Right lobe of liver (tissue), 4 donors: ENCODE results near the gene ZNF441.

Experiments
- CTCF ChIP-seq, 4 donors: fragments of 200-600 bp in 3 of 4; fragments of 450-650 bp in 1 of 4; IDR thresholded peaks; one replicate each; pipeline versions ENCODE4 v1.5.1 to v1.8.0; 2016 to 2022; ENCODE audit warnings: antibody characterized with exemption in 4 of 4, mild to moderate bottlenecking in 2 of 4
- POLR2A ChIP-seq: fragments of 450-650 bp; IDR thresholded peaks from one replicate; pipeline ENCODE4 v1.6.1; 2017; ENCODE audit warnings: antibody characterized with exemption, mild to moderate bottlenecking
- donor health status: DM: no; HTN: no; CAD: no.
- donor health status: DM: no; HTN: no; CAD: no.
- donor health status: DM: no; HTN: yes; CAD: no.

- no peak for TF ChIP-seq CTCF (IDR thresholded peaks at IDR 0.05)
- no peak for TF ChIP-seq POLR2A
Observed at GRCh38 chr19:11780431-11781020, 13.7 kb downstream of the ZNF441 start.
